ENCODE data around the gene KIF7.

KIF7 gene

GRCh38 chr15:89670971-89671560, 15.8 kb upstream of the KIF7 start:
- DNase-seq, result no peak

GRCh38 chr15:89669941-89670340, 14.7 kb upstream of the KIF7 start:
- no peak for DNase-seq

GRCh38 chr15:89669309-89669865, 14.1 kb upstream of the KIF7 start:
- no peak for DNase-seq

- no peak for DNase-seq
Observed at GRCh38 chr15:89668171-89668570, 12.9 kb upstream of the KIF7 start.

- no peak for DNase-seq
Observed at GRCh38 chr15:89667706-89667960, 12.4 kb upstream of the KIF7 start.

- DNase-seq, result no peak
Observed at GRCh38 chr15:89666858-89667705, 11.8 kb upstream of the KIF7 start.

- no peak for DNase-seq
Observed at GRCh38 chr15:89666184-89666857, 11.1 kb upstream of the KIF7 start.

GRCh38 chr15:89665449-89666181, 10.3 kb upstream of the KIF7 start:
- peak; percentile 86 for DNase-seq

GRCh38 chr15:89664441-89665350, 9.4 kb upstream of the KIF7 start:
- no peak for DNase-seq

- DNase-seq, result peak; percentile 70
Observed at GRCh38 chr15:89662893-89663626, 7.8 kb upstream of the KIF7 start.

GRCh38 chr15:89660556-89660955, 5.3 kb upstream of the KIF7 start:
- DNase-seq, result no peak

GRCh38 chr15:89659295-89659694, 4.0 kb upstream of the KIF7 start:
- no peak for DNase-seq

GRCh38 chr15:89657686-89658200, 2.5 kb upstream of the KIF7 start:
- DNase-seq, result no peak

GRCh38 chr15:89656116-89656815, 999 bp upstream of the KIF7 start:
- DNase-seq, result no peak

GRCh38 chr15:89654301-89654761, 936 bp downstream of the KIF7 start:
- DNase-seq, result no peak

GRCh38 chr15:89653578-89653977, 1.7 kb downstream of the KIF7 start:
- no peak for DNase-seq

- DNase-seq, result no peak
Observed at GRCh38 chr15:89652666-89653065, 2.6 kb downstream of the KIF7 start.

GRCh38 chr15:89652131-89652530, 3.1 kb downstream of the KIF7 start:
- DNase-seq, result no peak

- DNase-seq, result no peak
Observed at GRCh38 chr15:89649716-89650115, 5.6 kb downstream of the KIF7 start.

GRCh38 chr15:89649013-89649625, 6.1 kb downstream of the KIF7 start:
- DNase-seq, result no peak
